ENCODE data around the gene ZNF512B.
"Not testable (repeated sequence)": the region's sequence is repeated elsewhere in the genome, so short reads cannot be mapped to it uniquely, and the experiment has no call there.

Gene ZNF512B

GRCh38 chr20:63969838-63970713, at the start of gene ZNF512B:
TSS of gene ZNF512B (minus strand) at chr20:63969930. CDS start at chr20:63967950, 1,980 bp downstream.
- DNase-seq (ENCODE audit: extremely low read depth in 1 of 2, low read depth in 1 of 2) = no peak

- DNase-seq (ENCODE audit: extremely low read depth in 1 of 2, low read depth in 1 of 2) = no peak
These were observed 45.9 kb upstream of the ZNF512B start for GRCh38 chr20:64015635-64016034.

GRCh38 chr20:64012385-64013154, 42.8 kb upstream of the ZNF512B start:
- DNase-seq (ENCODE audit: extremely low read depth in 1 of 2, low read depth in 1 of 2) = not testable (repeated sequence)

GRCh38 chr20:64011366-64011779, 41.6 kb upstream of the ZNF512B start:
- no peak for DNase-seq (ENCODE audit: extremely low read depth in 1 of 2, low read depth in 1 of 2)

GRCh38 chr20:64010711-64011237, 41.0 kb upstream of the ZNF512B start:
- no peak for DNase-seq (ENCODE audit: extremely low read depth in 1 of 2, low read depth in 1 of 2)

GRCh38 chr20:64009811-64010387, 40.2 kb upstream of the ZNF512B start:
- no peak for DNase-seq (ENCODE audit: extremely low read depth in 1 of 2, low read depth in 1 of 2)

GRCh38 chr20:64006902-64007301, 37.2 kb upstream of the ZNF512B start:
- DNase-seq (ENCODE audit: extremely low read depth in 1 of 2, low read depth in 1 of 2) = no peak

- no peak for DNase-seq (ENCODE audit: extremely low read depth in 1 of 2, low read depth in 1 of 2)
These were observed 36.8 kb upstream of the ZNF512B start for GRCh38 chr20:64006490-64006889.

- DNase-seq (ENCODE audit: extremely low read depth in 1 of 2, low read depth in 1 of 2) = no peak
These were observed 35.7 kb upstream of the ZNF512B start for GRCh38 chr20:64005394-64005793.

GRCh38 chr20:64003960-64004725, 34.4 kb upstream of the ZNF512B start:
- DNase-seq (ENCODE audit: extremely low read depth in 1 of 2, low read depth in 1 of 2) = no peak

- no peak for DNase-seq (ENCODE audit: extremely low read depth in 1 of 2, low read depth in 1 of 2)
These were observed 31.9 kb upstream of the ZNF512B start for GRCh38 chr20:64001607-64002011.

GRCh38 chr20:64000906-64001305, 31.2 kb upstream of the ZNF512B start:
- DNase-seq (ENCODE audit: extremely low read depth in 1 of 2, low read depth in 1 of 2) = no peak

GRCh38 chr20:63982937-63983336, 13.2 kb upstream of the ZNF512B start:
- no peak for DNase-seq (ENCODE audit: extremely low read depth in 1 of 2, low read depth in 1 of 2)

- peak; percentile 92 to 94 for DNase-seq (ENCODE audit: extremely low read depth in 1 of 2, low read depth in 1 of 2)
These were observed 11.3 kb upstream of the ZNF512B start, which contains the start of gene PRPF6 for GRCh38 chr20:63980806-63981728. TSS of gene PRPF6 (plus strand) at chr20:63981132. CDS start at chr20:63981246, 114 bp downstream.

GRCh38 chr20:63980317-63980805, 10.6 kb upstream of the ZNF512B start:
- DNase-seq (ENCODE audit: extremely low read depth in 1 of 2, low read depth in 1 of 2) = no peak

GRCh38 chr20:63979557-63980316, 10.0 kb upstream of the ZNF512B start, which contains the start of gene SAMD10:
TSS of gene SAMD10 (minus strand) at chr20:63979642. CDS start at chr20:63979467, 175 bp downstream.
- peak; percentile 71 to 90 for DNase-seq (ENCODE audit: extremely low read depth in 1 of 2, low read depth in 1 of 2)

GRCh38 chr20:63979229-63979556, 9.5 kb upstream of the ZNF512B start:
- DNase-seq (ENCODE audit: extremely low read depth in 1 of 2, low read depth in 1 of 2) = no peak

Data from stimulated activated CD8-positive, alpha-beta memory T cell treated with anti-CD3 and anti-CD28 coated beads, Interleukin-7, amount 100 ng/mL, for 48 hours (primary cell).